Naive B cell (primary cell): Measurements from ENCODE around the gene C4orf36. TPM values are rescaled to one million over a fixed set of nuclear protein-coding genes. Genes with fewer than 3 reads are reported as not detected.

ENCODE experiments used
- ATAC-seq, 2 donors: fragments of 150-1000 bp; cut with Tn5 transposase; 2 replicates each; pipeline ENCODE4 v1.10.0; 2021; ENCODE audit warnings: low read depth in 2 of 2, mild to moderate bottlenecking in 2 of 2, moderate library complexity in 2 of 2
- DNase-seq: peaks from one replicate; pipeline ENCODE4 v3.0.0; 2022
- H3K27ac Mint-ChIP-seq, 6 donors: one replicate each; pipeline ENCODE4 v1.8.0; 2020 to 2022; ENCODE audit warnings: mild to moderate bottlenecking in 6 of 6, mixed read lengths in 6 of 6, moderate library complexity in 5 of 6, inconsistent platforms in 2 of 6
- H3K27me3 Mint-ChIP-seq, 3 donors: one replicate each; pipeline ENCODE4 v1.8.0; 2021 to 2022; ENCODE audit warnings: mixed read lengths in 3 of 3, mild to moderate bottlenecking in 1 of 3
- H3K36me3 Mint-ChIP-seq, 2 donors: one replicate each; pipeline ENCODE4 v1.8.0; 2020 to 2022; ENCODE audit warnings: mixed read lengths in 2 of 2, inconsistent platforms in 1 of 2, mild to moderate bottlenecking in 1 of 2
- H3K4me1 Mint-ChIP-seq, 3 donors: one replicate each; pipeline ENCODE4 v1.8.0; 2020 to 2022; ENCODE audit warnings: mixed read lengths in 3 of 3, inconsistent platforms in 1 of 3, mild to moderate bottlenecking in 1 of 3, moderate library complexity in 1 of 3
- H3K4me3 Mint-ChIP-seq, 8 donors: one replicate each; pipeline ENCODE4 v1.8.0; 2020 to 2022; ENCODE audit warnings: mild to moderate bottlenecking in 8 of 8, mixed read lengths in 8 of 8, moderate library complexity in 8 of 8, inconsistent platforms in 2 of 8
- H3K9me3 Mint-ChIP-seq, 7 donors: one replicate each; pipeline ENCODE4 v1.8.0; 2020 to 2022; ENCODE audit warnings: mixed read lengths in 7 of 7, mild to moderate bottlenecking in 5 of 7, inconsistent platforms in 2 of 7, moderate library complexity in 1 of 7
- polyA plus RNA-seq, 6 donors: library from polyadenylated mRNA; unstranded; fragments of 300-500 nt; fragmentation: Illumina TruSeq; gene quantifications; one replicate each; pipeline ENCODE4 v1.2.3, GENCODE V29; 2021; ENCODE audit warnings: low read depth in 6 of 6

The C4orf36 gene
- polyA plus RNA-seq: not detected

GRCh38 chr4:86891762-86892635 is at the start of gene C4orf36:
TSS of gene C4orf36 (minus strand) at chr4:86892422. CDS start at chr4:86891520, 902 bp downstream.
- peaks cover 0 to 12% (median 6%) of the 10 kb centered on the region in 3 donors for H3K4me1 Mint-ChIP-seq
- DNase-seq (peak; percentile 15), ATAC-seq (peak; percentile 62 to 67)
- H3K9me3 Mint-ChIP-seq: no peaks in the 10 kb centered on the region
- peak within 1 kb of the TSS; percentile 69 to 93 (median 84) for H3K4me3 Mint-ChIP-seq
- peaks cover 17 to 29% (median 26%) of the 10 kb centered on the region in 3 donors for H3K27me3 Mint-ChIP-seq
- no peaks in the 10 kb centered on the region for H3K36me3 Mint-ChIP-seq
- peak within 1 kb of the TSS in 1 of 6 donors; percentile 5 for H3K27ac Mint-ChIP-seq

- ATAC-seq: no peak
- Mint-ChIP-seq H3K36me3 (no peaks in the 10 kb centered on the region), H3K4me3 (peak overlapping the region in 2 of 8 donors; percentile 33 to 65), H3K4me1 (peaks cover 56 to 80% (median 67%) of the 10 kb centered on the region in 3 donors), H3K27me3 (no peaks in the 10 kb centered on the region), H3K27ac (peak overlapping the region in 3 of 6 donors; percentile 56 to 96 (median 96)), H3K9me3 (no peaks in the 10 kb centered on the region)
- no peak for DNase-seq
Measured at GRCh38 chr4:86940920-86941460, 48.8 kb upstream of the C4orf36 start.

GRCh38 chr4:86939729-86940575 is 47.7 kb upstream of the C4orf36 start:
- H3K4me1 Mint-ChIP-seq: peaks cover 55 to 73% (median 67%) of the 10 kb centered on the region in 3 donors
- peak overlapping the region; percentile 77 to 96 (median 90) for H3K27ac Mint-ChIP-seq

GRCh38 chr4:86938771-86939520 is 46.7 kb upstream of the C4orf36 start:
- Mint-ChIP-seq H3K9me3 (no peaks in the 10 kb centered on the region), H3K27ac (peak overlapping the region; percentile 66 to 96 (median 90)), H3K36me3 (no peaks in the 10 kb centered on the region), H3K4me3 (peak overlapping the region; percentile 29 to 86 (median 68)), H3K4me1 (peaks cover 50 to 68% (median 62%) of the 10 kb centered on the region in 3 donors), H3K27me3 (no peaks in the 10 kb centered on the region)
- no peak for ATAC-seq
- no peak for DNase-seq

More at GRCh38 chr4:86939729-86940575, 47.7 kb upstream of the C4orf36 start:
- H3K4me3 Mint-ChIP-seq: peak overlapping the region; percentile 55 to 86 (median 74)
- ATAC-seq (peak; percentile 47 to 60), DNase-seq (peak; percentile 73)
- H3K9me3 Mint-ChIP-seq: no peaks in the 10 kb centered on the region
- H3K36me3 Mint-ChIP-seq: no peaks in the 10 kb centered on the region
- no peaks in the 10 kb centered on the region for H3K27me3 Mint-ChIP-seq

GRCh38 chr4:86935853-86936733 is 43.9 kb upstream of the C4orf36 start:
- Mint-ChIP-seq H3K27ac (peak overlapping the region; percentile 93 to 98 (median 96)), H3K4me3 (peak overlapping the region; percentile 84 to 98 (median 96)), H3K27me3 (no peaks in the 10 kb centered on the region), H3K36me3 (no peaks in the 10 kb centered on the region), H3K4me1 (peaks cover 47 to 58% (median 57%) of the 10 kb centered on the region in 3 donors), H3K9me3 (no peaks in the 10 kb centered on the region)
- peak; percentile 76 for DNase-seq
- ATAC-seq: peak; percentile 30 to 38

- no peaks in the 10 kb centered on the region for H3K36me3 Mint-ChIP-seq
- DNase-seq (no peak), ATAC-seq (no peak)
- peak overlapping the region; percentile 93 to 98 (median 96) for H3K27ac Mint-ChIP-seq
- H3K27me3 Mint-ChIP-seq: no peaks in the 10 kb centered on the region
- peak overlapping the region; percentile 84 to 98 (median 96) for H3K4me3 Mint-ChIP-seq
- peaks cover 50 to 56% (median 53%) of the 10 kb centered on the region in 3 donors for H3K4me1 Mint-ChIP-seq
- no peaks in the 10 kb centered on the region for H3K9me3 Mint-ChIP-seq
Measured at GRCh38 chr4:86935566-86935852, 43.3 kb upstream of the C4orf36 start.

- DNase-seq (peak; percentile 84), ATAC-seq (peak; percentile 49 to 65)
- Mint-ChIP-seq H3K9me3 (no peaks in the 10 kb centered on the region), H3K36me3 (no peaks in the 10 kb centered on the region), H3K27ac (peak within 1 kb of the TSS; percentile 93 to 98 (median 96)), H3K4me3 (peak within 1 kb of the TSS; percentile 84 to 98 (median 96)), H3K4me1 (peaks cover 47 to 51% (median 48%) of the 10 kb centered on the region in 3 donors), H3K27me3 (no peaks in the 10 kb centered on the region)
Measured at GRCh38 chr4:86934771-86935565, 42.7 kb upstream of the C4orf36 start, which contains the start of gene AFF1. TSS of gene AFF1 (plus strand) at chr4:86935011. CDS start at chr4:86948534, 13,523 bp downstream.

- no peaks in the 10 kb centered on the region for H3K9me3 Mint-ChIP-seq
- H3K4me3 Mint-ChIP-seq: peak overlapping the region; percentile 84 to 94 (median 91)
- peak; percentile 18 for DNase-seq
- H3K27me3 Mint-ChIP-seq: no peaks in the 10 kb centered on the region
- peak overlapping the region; percentile 82 to 93 (median 88) for H3K27ac Mint-ChIP-seq
- no peaks in the 10 kb centered on the region for H3K36me3 Mint-ChIP-seq
- H3K4me1 Mint-ChIP-seq: peaks cover 41 to 45% (median 44%) of the 10 kb centered on the region in 3 donors
- no peak for ATAC-seq
Measured at GRCh38 chr4:86934147-86934770, 42.0 kb upstream of the C4orf36 start.

- no peaks in the 10 kb centered on the region for H3K9me3 Mint-ChIP-seq
- no peak overlapping the region for H3K4me3 Mint-ChIP-seq
- no peaks in the 10 kb centered on the region for H3K36me3 Mint-ChIP-seq
- peak overlapping the region in 1 of 6 donors; percentile 72 for H3K27ac Mint-ChIP-seq
- H3K4me1 Mint-ChIP-seq: peaks cover 19 to 22% (median 19%) of the 10 kb centered on the region in 3 donors
- H3K27me3 Mint-ChIP-seq: no peaks in the 10 kb centered on the region
- ATAC-seq (peak in 1 of 2 donors; percentile 33), DNase-seq (no peak)
Measured at GRCh38 chr4:86928400-86929255, 36.4 kb upstream of the C4orf36 start.

GRCh38 chr4:86927843-86928395 is 35.7 kb upstream of the C4orf36 start:
- DNase-seq (no peak), ATAC-seq (no peak)
- H3K27me3 Mint-ChIP-seq: no peaks in the 10 kb centered on the region
- no peaks in the 10 kb centered on the region for H3K9me3 Mint-ChIP-seq
- H3K27ac Mint-ChIP-seq: peak overlapping the region in 3 of 6 donors; percentile 3 to 45 (median 19)
- H3K4me3 Mint-ChIP-seq: no peak overlapping the region
- peaks cover 18 to 21% (median 19%) of the 10 kb centered on the region in 3 donors for H3K4me1 Mint-ChIP-seq
- H3K36me3 Mint-ChIP-seq: no peaks in the 10 kb centered on the region
